AG09309 (cell line): Measurements from ENCODE around the gene NCLN.

Source experiments
- DNase-seq: peaks from one replicate; pipeline ENCODE4 v3.0.0-alpha.2; 2010; ENCODE audit warnings: low read depth
- H3K4me3 ChIP-seq: 2 replicates; pipeline ENCODE4 v1.5.1; 2011; ENCODE audit warnings: mild to moderate bottlenecking, low read depth, low read length, moderate library complexity; ENCODE audit not compliant: control insufficient read depth
- TF ChIP-seq, protein P1 (sequence below): IDR thresholded peaks from 2 replicates; pipeline ENCODE4 v1.5.1; 2011; ENCODE audit warnings: mild to moderate bottlenecking, low read depth, low read length, inconsistent platforms; ENCODE audit not compliant: insufficient read depth, control insufficient read depth; ENCODE audit errors: missing control alignments

NCLN gene, protein sequence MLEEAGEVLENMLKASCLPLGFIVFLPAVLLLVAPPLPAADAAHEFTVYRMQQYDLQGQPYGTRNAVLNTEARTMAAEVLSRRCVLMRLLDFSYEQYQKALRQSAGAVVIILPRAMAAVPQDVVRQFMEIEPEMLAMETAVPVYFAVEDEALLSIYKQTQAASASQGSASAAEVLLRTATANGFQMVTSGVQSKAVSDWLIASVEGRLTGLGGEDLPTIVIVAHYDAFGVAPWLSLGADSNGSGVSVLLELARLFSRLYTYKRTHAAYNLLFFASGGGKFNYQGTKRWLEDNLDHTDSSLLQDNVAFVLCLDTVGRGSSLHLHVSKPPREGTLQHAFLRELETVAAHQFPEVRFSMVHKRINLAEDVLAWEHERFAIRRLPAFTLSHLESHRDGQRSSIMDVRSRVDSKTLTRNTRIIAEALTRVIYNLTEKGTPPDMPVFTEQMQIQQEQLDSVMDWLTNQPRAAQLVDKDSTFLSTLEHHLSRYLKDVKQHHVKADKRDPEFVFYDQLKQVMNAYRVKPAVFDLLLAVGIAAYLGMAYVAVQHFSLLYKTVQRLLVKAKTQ

DNA sequence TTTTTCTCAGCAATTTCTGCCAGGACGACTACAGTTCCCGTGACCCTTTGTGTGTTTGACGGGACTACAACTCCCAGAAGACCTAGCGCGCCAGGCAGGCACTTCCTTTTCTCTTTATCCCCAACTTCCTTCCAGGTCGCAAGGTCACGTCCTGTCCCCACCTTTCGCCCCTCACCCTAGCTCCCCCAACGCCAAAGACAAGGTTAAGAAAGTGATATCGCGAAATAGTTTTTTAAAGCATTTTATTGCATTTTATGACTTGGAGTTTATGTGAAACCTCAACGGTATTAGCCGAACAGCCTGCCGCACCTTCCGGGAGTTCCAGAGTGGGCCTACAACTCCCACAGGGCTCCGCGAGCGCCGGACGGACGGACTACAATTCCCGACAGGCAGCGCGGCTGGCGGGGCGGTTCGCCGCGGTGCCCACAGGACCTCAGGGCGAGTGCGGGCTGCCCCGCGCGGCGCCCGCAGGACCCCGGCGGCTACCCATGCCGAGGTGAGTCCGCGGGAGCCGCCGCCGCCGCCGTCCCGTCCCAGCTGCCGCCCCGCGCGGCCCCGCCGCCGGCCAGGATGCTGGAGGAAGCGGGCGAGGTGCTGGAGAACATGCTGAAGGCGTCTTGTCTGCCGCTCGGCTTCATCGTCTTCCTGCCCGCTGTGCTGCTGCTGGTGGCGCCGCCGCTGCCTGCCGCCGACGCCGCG, at the start of gene NCLN:
NCLN (plus strand) TSS at position 470 of the 699 bp plus-strand sequence; CDS start at position 571, 101 bp downstream.
- peak; percentile 63 for DNase-seq
- peak within 1 kb of the TSS; percentile 63 for H3K4me3 ChIP-seq
- TF ChIP-seq, protein P1, sequence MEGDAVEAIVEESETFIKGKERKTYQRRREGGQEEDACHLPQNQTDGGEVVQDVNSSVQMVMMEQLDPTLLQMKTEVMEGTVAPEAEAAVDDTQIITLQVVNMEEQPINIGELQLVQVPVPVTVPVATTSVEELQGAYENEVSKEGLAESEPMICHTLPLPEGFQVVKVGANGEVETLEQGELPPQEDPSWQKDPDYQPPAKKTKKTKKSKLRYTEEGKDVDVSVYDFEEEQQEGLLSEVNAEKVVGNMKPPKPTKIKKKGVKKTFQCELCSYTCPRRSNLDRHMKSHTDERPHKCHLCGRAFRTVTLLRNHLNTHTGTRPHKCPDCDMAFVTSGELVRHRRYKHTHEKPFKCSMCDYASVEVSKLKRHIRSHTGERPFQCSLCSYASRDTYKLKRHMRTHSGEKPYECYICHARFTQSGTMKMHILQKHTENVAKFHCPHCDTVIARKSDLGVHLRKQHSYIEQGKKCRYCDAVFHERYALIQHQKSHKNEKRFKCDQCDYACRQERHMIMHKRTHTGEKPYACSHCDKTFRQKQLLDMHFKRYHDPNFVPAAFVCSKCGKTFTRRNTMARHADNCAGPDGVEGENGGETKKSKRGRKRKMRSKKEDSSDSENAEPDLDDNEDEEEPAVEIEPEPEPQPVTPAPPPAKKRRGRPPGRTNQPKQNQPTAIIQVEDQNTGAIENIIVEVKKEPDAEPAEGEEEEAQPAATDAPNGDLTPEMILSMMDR = no peak

- no peak for DNase-seq
- TF ChIP-seq, protein P1 = no peak
- H3K4me3 ChIP-seq = no peak within 1 kb of the TSS
Measured at GRCh38 chr19:3135961-3136683, 49.6 kb upstream of the NCLN start, which contains the start of gene GNA15. GNA15 (plus strand) TSS chr19:3136033; CDS start chr19:3136451, 418 bp downstream.

GRCh38 chr19:3136684-3137055, 49.1 kb upstream of the NCLN start:
- H3K4me3 ChIP-seq = no peak overlapping the region
- TF ChIP-seq, protein P1 = no peak
- no peak for DNase-seq

- no peak for DNase-seq
- TF ChIP-seq, protein P1 = no peak
- no peak overlapping the region for H3K4me3 ChIP-seq
Measured at GRCh38 chr19:3137119-3137518, 48.6 kb upstream of the NCLN start.

- TF ChIP-seq, protein P1 = no peak
- H3K4me3 ChIP-seq = no peak overlapping the region
- no peak for DNase-seq
Measured at GRCh38 chr19:3138268-3138667, 47.5 kb upstream of the NCLN start.

GRCh38 chr19:3140667-3141038, 45.1 kb upstream of the NCLN start:
- TF ChIP-seq, protein P1 = no peak
- H3K4me3 ChIP-seq = no peak overlapping the region
- no peak for DNase-seq
